Ecto neural progenitor cell (in vitro differentiated cells): Measurements from ENCODE around the gene OPCML.

ENCODE experiments used
- DNase-seq: peaks from one replicate; pipeline ENCODE4 v3.0.0-alpha.2; 2018; ENCODE audit warnings: low spot score

Gene OPCML

DNA sequence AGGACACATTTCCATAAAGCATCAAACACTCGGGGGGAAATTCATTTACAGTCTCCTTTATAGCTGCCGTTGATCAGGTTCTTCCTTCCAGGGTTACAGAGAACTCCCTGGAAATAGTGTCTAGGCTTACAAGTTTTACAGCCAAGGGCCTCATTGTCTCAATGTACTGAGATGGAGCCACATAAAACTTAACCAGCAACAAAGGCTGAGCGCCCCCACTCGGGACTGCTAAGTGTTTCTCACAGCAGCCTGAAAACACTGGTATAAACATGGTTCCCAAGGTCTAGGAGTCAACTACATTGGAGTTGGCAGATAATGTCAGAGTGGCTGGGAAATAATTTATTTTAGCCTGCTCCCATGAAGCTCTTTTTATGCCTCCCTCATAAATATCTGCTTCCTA is 686.2 kb downstream of the OPCML start:
- DNase-seq = no peak

DNA sequence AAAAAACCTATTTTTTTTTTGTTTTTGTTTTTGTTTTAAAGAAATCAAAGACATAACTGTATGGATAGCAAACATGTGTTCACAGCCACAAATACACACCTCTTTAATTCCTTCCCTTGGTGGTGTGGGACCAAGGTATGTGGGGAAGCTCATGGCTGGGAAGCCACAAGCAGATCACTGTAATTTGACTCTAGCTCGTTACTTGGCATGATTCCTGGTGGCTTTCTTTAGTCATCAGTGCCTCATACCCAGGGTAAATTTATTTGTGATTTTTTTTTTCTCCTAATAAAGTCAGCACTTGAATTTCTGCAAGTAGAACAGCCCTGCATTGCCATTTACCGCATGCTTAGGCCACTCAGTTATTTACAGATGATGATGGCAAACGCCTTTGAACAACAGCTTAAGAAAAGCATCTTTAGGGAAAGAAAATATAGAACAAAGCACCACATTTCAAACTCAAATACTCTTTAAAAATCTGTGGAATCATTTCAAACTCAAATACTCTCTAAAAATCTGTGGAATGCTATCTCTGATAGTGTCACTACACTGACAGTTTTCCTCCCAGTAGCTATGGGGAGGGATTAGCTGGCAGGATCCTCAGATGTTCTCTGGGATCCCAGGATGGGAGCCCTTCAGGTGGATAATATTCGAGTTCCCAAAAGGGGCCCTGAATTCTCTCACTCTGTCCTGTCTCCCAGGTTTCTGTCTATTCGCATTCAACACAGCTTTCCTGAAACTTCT is 687.2 kb downstream of the OPCML start:
- no peak for DNase-seq

DNA sequence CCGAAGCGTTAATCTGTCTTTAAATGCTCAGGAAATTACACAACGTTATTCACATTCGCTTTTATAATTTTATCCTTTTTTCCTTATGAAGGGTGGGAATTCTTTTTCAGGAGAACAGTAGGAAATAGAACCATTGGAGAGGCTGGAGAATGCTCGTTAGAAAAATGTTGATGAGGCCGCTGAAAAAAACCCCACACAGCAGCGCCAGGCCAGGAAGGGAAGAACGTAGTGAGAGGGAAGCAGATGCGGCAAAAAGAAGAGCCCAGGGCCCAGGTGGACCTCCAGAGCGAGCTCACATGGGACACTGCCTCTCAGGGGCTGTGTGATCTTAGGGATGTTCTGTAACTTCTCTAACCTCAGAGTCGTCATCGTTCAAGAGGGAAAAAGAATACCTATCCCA is 691.6 kb downstream of the OPCML start:
- DNase-seq = no peak

DNA sequence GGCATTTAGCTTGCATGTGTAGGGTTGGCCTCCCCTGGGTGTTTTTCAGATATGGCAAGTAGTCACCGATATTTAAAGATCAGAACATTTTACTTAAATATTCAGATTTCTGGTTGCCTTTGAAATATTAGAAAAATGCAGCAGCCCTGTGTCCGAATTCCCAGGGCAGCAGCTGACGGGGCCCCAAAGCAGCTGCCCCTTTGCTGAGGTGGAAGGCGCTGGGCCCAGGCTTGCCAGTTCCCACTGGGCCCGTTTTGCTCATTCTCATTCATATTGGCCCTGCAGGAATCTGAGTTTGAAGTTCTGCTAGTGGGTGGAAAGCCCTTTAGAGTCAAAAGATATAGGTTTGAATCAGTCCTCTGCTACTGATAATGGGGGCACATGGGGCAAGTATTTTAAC is 692.1 kb downstream of the OPCML start:
- no peak for DNase-seq

DNA sequence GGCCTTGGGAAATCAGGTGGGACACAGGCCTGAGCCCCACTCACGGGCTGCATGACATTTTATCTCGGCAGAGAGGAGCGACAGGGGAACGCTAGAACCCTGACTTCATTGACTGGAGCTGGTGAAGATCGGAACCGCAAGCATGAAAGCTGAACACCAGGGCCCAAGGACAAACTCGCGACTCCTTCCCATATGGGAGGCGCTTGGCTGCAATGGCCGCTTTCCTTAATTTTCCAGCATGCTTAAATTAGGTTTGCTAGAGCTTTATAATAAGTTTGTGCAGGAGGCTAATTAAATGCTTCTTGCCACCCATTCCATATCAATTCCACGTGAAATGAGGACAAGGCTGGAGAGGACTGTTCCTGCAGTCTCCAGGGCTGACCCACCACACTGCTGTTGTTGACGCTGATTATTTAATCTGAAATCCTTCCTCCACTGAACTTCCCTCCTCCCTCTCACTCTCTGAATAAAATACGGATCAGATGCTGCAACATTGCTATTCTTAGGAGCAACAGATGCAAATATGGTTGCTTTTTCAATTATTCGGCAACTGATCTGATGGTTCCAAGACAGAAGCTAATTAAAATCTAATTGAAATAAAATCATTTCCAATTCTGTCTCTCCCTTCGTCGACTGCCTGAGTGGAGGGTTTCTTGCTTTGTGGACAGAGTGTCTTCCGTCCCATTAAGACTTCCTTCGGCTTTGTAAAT is 692.9 kb downstream of the OPCML start:
- no peak for DNase-seq

DNA sequence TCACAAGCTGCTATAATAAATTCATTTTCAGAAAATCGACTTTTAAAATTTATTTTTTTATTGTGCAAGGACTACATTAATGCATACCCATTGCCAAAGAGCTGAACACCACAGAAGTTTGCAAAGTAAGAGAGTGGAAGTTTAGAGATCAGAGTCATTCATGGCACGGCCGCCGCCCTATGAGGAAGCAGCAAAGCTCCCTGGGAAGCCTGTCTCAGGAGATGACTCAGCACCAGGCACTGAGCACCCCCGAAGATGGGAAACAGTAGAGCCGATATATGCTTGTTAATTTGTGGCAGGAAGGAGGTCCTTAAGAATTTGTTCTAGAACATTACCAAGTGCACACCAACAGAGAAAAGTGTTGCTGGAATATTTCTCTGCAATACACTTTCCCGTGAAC is 693.7 kb downstream of the OPCML start:
- no peak for DNase-seq

DNA sequence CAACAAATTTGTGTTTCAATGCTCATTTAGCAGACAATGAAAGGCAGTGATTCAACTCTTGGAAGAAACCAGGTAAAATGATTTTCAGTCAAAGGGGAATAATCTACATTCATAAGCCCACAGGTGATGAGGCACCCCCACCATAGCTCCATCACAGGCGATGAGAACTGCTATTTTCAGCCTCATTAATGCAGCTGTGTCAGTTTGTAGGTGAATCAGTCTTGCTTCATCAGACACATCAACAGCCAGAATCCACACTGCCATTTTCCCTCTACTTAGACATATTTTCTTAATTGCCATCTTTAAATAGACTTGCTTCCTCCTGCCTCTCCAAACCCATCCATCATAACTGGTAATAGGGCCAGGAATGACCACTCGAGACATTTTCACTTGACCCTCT is 701.0 kb downstream of the OPCML start:
- DNase-seq = no peak

DNA sequence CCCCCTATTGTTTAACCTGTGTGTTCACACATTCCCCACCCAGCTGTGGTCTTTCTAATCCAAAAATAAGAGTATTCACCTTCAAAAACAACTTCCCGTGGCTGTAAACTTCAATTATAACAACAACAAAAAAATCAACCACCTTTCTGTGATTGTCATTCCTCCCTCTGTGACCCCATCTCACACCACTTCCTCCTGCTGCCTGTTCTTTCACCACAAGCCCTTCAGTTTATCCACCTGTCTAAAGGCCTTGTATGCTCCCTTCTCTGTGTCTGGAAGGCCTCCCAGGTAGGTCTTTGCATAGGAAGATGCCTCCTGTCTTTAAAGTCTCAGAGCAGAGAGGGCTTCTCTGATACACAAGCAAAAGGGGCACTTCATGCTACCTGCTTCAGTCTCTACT is 707.7 kb downstream of the OPCML start:
- DNase-seq = no peak

DNA sequence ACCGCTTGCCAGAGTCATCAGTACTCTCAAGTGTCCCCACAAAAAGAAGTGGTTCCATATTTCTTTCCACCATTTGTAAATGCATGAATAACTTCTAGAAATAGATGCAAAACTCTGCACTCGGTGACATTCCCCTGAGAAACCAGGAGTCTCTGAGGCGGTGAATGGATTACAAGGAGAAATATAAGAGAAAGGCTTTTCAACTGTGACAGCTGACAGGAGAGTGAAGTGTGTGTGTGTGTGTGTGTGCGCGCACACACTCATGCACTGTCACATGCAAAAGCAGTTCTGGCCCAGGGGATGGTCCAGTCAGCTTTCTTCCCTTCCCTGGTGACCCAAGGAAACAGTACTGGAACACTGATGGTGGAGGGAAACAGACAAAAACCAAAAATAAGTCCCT is 710.0 kb downstream of the OPCML start:
- DNase-seq = no peak

DNA sequence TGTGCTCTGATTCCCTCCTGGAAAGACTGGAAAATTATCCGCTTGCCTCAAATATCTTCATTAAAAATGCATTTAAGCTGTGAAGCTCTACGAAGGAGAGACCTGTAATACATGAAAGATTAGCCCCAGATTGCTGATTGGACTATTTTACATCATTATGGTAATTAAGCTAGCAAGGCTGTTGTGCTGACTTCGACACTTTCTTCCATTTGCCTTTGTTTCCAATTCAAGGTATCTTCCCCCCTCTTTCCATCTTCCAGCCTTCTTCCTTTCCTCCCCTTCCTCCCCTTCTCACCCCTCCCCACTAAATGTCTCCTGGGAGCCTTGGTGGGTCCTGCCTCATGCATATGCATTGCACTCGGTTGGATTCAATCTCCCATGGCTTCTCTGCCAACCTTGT is 710.8 kb downstream of the OPCML start:
- no peak for DNase-seq

DNA sequence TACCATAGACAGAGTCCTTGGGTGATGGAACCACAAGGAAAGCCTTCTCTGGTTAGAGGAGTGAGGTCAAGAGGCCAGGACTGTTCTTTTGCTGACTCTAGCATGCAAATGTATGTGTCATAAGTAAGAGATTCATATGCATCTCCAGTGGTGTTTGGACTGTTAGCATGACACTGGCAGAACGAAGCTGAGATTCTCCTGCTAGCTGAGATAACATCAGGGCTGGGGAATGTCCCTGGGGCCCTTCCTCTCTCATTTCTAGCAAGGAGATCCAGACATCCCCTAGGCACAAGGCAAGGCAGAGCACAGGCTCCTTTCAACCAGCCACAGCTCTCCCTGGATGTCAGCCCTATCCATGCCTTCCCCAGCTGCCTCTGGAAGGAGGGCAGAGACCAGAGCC is 711.3 kb downstream of the OPCML start:
- no peak for DNase-seq

DNA sequence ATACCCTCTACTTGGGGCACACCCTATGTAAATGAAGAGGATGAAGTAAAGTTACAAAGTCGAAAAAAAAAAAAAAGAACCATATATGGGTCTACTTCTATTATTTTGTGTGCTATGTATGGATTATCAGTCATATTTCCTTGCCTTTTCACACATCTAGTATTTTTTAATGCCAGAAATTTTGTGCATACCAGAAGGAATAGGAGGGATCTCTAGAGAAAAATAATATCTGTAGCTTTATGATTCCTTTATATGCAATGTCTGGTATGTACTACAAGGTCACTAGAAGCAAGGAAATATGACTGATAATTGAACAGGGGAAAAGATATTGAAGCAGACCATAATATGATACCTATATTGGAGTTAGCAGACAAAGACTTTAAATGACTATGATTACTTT is 713.4 kb downstream of the OPCML start:
- DNase-seq = no peak

DNA sequence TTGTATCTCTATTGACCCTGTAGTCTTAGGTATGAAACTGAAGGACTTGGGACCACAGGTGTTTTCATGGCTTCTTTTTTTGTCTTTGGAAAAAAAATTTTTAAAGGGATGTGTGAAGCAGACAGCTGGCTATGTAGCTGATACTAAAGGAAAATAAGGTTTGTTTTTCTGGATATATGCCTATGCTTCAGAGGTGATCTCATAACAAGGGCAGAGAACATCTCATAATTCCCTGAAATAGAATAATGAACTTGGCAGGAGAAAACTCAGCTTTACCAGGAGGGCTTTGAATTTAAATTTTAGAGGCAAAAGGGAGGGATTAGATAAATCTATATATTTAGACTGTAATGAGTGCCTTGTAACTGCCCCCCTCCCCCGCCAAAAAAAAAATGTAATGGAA is 714.9 kb downstream of the OPCML start:
- DNase-seq = no peak

DNA sequence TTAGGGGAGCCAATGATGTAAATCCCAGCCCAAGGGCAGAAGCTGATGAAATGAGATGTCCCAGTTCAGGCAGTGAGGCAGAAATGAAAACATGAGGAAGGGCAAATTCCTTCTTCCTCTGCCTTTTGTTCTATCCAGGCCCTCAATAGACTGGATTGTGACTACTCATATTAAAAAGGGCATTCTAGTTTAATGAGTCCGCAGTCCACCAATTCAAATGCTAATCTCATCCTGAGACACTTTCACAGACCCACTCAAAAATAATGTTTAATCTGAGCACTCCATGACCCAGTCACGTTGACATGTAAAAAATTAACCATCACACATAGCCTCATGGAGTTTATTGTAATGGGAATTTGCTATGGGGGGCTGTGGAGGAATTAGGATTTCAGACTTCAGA is 717.9 kb downstream of the OPCML start:
- no peak for DNase-seq

DNA sequence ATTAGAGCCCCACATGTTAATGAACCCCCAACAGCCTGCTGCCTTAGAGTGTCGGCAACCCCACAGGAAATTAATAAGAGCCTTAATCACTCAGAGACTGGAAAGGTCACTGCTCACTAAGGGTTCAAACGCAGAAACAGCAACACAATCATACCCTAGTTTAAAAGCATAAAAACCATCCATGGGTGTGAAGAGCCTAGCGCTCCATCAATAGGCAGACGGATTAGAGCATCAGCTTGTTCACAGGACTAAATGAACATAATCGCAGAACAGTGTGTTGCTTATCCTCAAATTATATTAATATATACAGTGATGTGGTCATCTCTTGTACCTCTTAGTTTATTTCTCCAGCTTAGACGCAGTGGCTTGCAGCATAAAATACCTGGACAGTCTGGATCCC is 720.7 kb downstream of the OPCML start:
- DNase-seq = no peak

DNA sequence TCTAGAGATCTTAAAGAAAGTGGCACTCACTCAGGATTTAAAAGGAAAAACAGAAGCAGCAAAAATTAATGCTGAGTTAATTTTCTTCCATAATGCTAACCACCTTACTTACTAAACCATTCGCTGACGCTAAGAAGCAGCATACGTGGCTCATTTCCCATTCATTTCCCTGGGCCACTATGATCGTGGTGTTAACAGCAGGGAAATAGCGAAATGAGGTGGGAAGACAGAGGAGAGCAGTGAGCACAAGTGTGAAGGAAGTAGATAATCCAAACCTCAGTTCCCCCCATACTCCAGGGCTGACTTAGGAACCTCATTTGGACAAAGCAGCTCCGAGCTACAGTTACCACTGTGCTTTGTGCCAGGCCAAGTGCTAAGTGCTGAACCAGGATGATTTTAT is 723.2 kb downstream of the OPCML start:
- DNase-seq = no peak

DNA sequence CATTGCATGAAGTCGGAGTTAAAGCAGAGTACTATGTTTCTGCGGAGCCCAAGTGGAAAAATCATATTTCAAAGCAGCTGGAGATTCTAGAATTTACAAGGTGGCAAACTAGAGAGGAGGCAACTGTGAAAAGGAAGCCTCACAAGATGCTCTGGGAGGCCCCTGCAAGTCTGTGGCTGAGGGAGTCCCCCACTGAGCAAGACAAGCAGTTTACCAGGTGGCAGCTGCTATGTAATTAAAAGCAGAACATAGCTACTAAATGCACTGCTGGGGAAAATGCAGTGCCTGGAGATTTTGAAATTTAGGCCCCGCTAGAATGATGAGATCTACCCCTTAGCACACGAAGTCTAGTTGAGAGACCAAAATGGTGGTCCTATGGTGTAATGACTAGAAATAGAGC is 728.0 kb downstream of the OPCML start:
- DNase-seq = no peak

DNA sequence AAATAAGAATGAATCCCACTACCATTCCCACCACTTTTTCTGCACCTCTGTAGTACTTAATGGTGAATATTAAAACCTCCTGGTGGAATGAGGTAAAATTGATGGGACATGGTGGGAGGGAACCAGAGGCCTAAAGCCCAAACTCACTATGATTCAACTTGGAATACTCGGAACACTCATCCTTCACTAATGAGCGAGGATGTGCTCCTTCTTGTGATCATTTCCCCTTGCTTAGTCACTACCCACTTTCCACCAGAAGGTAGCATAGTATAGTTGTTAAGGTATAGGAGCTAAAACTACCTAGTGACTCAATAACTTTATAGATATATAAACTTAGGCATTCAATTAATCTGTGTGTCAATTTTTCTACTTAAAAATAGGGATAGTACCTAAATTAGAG is 728.9 kb downstream of the OPCML start:
- no peak for DNase-seq

DNA sequence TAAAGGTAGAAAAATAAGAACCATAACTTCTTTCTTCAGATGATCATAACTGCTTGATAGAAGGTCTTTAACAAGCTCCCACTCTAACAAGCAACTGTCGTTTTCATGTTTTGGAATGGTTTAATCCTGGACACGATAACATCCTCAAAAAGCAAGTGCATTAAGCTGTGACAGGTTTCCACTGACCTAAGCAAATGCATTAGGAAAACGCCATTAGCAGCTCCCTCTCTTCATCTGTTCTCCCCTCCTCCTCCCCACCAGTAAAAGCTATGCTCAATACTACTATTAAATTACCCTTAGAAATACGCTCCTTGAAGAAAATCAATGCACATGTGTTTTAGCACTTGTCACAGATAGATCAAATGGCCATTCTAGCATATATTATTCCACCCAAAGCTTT is 729.4 kb downstream of the OPCML start:
- DNase-seq = no peak

DNA sequence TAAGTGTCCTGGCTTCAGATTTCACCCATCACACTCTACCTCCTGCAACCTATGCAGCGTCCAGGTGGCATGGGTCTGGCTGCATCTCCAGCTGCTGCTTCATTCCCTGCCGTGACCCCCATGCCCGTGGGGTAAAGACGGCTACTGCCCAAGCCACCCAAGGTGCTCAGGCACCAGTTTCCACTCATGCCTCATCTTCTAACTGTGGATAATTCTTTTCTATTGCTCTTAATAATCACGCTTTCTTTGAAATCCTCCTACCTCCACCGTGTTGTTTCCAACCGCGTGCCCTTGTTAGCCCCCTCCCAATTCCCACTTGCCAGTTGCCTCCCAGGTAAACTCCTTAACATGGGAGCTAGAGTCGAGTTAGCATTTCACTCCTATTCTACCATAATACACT is 738.5 kb downstream of the OPCML start:
- no peak for DNase-seq

DNA sequence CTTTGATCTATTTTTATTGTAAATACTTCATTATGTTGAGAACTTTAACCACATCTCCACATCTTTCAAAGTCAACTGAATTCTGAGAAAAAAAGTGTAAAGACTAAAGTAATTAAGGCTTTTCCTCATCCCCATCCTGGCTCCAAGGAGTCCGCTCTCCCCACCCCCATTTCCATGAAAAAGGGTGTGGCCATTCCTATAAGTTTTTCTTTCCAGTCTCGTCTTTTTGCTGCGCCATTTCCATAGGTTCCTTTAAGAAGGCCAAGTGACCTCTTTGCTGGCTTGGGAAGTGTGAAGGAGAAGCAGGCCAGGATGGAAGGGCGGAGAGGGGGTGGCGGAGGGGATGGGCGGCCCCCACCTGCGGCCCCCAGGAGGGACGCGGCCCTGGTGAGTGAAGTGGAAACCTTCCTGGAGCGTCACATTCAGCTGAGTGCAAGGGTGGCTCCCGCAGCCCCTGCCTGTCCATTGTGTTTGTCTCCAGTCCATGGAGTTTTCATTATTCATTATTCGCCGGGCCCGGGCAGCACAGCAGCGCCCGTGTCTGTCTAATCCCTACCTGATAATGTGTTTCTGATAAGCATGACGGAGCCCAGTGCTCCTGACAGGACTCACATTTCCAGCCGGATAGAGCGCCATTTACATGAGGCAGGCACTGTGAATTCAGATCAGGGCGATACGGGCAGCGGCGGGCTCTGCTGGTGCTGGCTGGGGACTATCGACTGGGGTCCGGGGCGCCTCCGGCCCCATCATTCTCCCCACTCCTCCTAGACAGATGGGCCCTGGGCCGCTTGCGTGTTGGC is 739.8 kb downstream of the OPCML start:
- peak; percentile 52 for DNase-seq

DNA sequence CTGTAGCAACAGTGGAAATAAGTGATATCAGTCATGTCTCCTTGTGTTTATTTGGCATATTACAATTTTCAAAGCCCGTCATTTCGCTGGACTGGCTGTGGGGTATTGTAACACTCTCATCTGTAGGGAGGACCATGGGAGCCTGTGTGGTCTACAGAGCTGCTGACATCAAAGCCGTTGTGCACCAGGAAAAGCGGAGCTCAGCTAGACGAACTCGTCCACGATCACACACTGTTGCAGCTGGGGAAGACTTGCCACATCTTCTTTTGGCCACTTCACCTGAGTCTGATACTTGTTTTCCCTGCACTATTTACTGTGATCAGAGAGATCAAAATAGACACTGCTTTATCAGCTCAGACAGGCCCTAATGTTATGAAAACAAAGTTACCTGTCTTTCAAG is 741.3 kb downstream of the OPCML start:
- DNase-seq = no peak

DNA sequence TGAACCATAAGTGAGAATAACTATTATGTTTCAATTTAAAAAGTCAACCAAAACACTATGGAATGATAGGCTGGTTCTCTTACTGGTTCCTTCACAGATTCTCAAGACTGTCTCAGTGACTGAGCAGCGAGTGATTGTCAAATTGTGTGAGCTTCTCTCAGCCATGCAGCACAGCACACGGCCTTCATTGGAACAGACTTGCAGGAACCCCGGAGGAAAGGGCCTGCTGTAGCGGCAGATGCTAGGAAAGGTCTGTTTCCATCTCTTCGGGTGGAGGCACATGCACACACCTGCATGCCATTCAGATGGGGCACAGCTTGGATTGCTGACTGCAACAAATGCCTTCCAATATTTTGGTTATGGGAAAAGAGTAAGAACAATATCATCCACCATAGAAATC is 741.8 kb downstream of the OPCML start:
- no peak for DNase-seq
